Upper lobe of left lung (tissue), 6 donors: ENCODE data around the gene EFNA5. TPM values are rescaled to one million over a fixed set of nuclear protein-coding genes. Genes with fewer than 3 reads are reported as not detected.

Source experiments
- ATAC-seq, 2 donors: fragments of 200-7000 bp; cut with Tn5 transposase; one replicate each; pipeline ENCODE4 v1.9.1; 2022; ENCODE audit warnings: mild to moderate bottlenecking in 2 of 2, moderate library complexity in 2 of 2; ENCODE audit not compliant: low FRiP score in 2 of 2
- DNase-seq, 2 donors: peaks; one replicate each; pipeline ENCODE4 v3.0.0-alpha.2; 2019 to 2020
- H3K27ac ChIP-seq, 4 donors: fragments of 200-600 bp; sonication (generic); one replicate each; pipeline ENCODE4 v1.5.1; 2016 to 2019
- H3K27me3 ChIP-seq, 4 donors: fragments of 200-600 bp; sonication (generic); one replicate each; pipeline ENCODE4 v1.5.1; 2017 to 2019
- H3K36me3 ChIP-seq, 4 donors: fragments of 200-600 bp; sonication (generic); one replicate each; pipeline ENCODE4 v1.5.1; 2016 to 2019
- H3K4me1 ChIP-seq, 4 donors: fragments of 200-600 bp; sonication (generic); one replicate each; pipeline ENCODE4 v1.5.1; 2018 to 2019
- H3K4me3 ChIP-seq, 4 donors: fragments of 200-600 bp; sonication (generic); one replicate each; pipeline ENCODE4 v1.5.1; 2017 to 2019; ENCODE audit warnings: mild to moderate bottlenecking in 2 of 4, moderate library complexity in 1 of 4
- H3K9me3 ChIP-seq, 4 donors: fragments of 200-600 bp; sonication (generic); one replicate each; pipeline ENCODE4 v1.5.1; 2018 to 2019
- CTCF ChIP-seq, 6 experiments: fragments of 450-650 bp in 4 of 6; fragments of 200-600 bp in 2 of 6; sonication (generic) in 2 of 6; IDR thresholded peaks; one replicate each; pipeline ENCODE4 v1.5.1; 2016 to 2019; ENCODE audit warnings: antibody characterized with exemption in 6 of 6
- EP300 ChIP-seq, 4 donors: sonication (generic); formaldehyde crosslinking; IDR thresholded peaks; one replicate each; pipeline ENCODE4 v1.5.1; 2017; ENCODE audit warnings: antibody characterized with exemption in 4 of 4, control low read depth in 2 of 4
- POLR2A ChIP-seq, 4 donors: fragments of 450-650 bp; IDR thresholded peaks; one replicate each; pipeline ENCODE4 v1.5.1; 2016 to 2017; ENCODE audit warnings: antibody characterized with exemption in 4 of 4, mild to moderate bottlenecking in 2 of 4
- POLR2AphosphoS5 ChIP-seq, 2 donors: sonication (generic); formaldehyde crosslinking; IDR thresholded peaks; one replicate each; pipeline ENCODE4 v1.5.1; 2017; ENCODE audit warnings: antibody characterized with exemption in 2 of 2
- WGBS, 2 donors: methylation state at CpG; one replicate each; pipeline ENCODE4 v1.1.5; 2017 to 2018; 5-methylcytosine and 5-hydroxymethylcytosine counted together
- total RNA-seq, 6 donors: library from RNA; depleted of rRNA in 4 of 6; stranded (reverse); fragments of >200 nt in 4 of 6; gene quantifications; one replicate each; pipeline versions ENCODE4 v1.1.0 to v1.2.1, GENCODE V29; 2016 to 2021
- donor health status: DM: no; HTN: no; CAD: no; lungs with moderate emphysema.
- donor health status: DM: no; HTN: yes; CAD: no; lungs with severe emphysema.

The EFNA5 gene
- total RNA-seq, 6 donors from 2014 or later: 4.1 to 41.9 (median 7.3) TPM

GRCh38 chr5:107607671-107608345 lies 62.9 kb downstream of the EFNA5 start:
- no peaks in the 10 kb centered on the region for H3K9me3 ChIP-seq
- H3K27me3 ChIP-seq: no peaks in the 10 kb centered on the region
- DNase-seq (no peak), ATAC-seq (no peak)
- H3K27ac ChIP-seq: no peak overlapping the region
- no peaks in the 10 kb centered on the region for H3K36me3 ChIP-seq
- 56 to 67% methylated on average over 9 of the region's 9 CpGs for WGBS, 2 donors
- TF ChIP-seq POLR2AphosphoS5 (IDR thresholded peaks at IDR 0.05): no peak
- TF ChIP-seq POLR2A (IDR thresholded peaks at IDR 0.05): no peak
- no peak for TF ChIP-seq CTCF (IDR thresholded peaks at IDR 0.05)
- TF ChIP-seq EP300 (IDR thresholded peaks at IDR 0.05): no peak
- no peak overlapping the region for H3K4me3 ChIP-seq
- H3K4me1 ChIP-seq: peaks cover 0 to 5% (median 0%) of the 10 kb centered on the region in 4 donors

- ATAC-seq: no peak
- H3K4me1 ChIP-seq: peaks cover 0 to 5% (median 0%) of the 10 kb centered on the region in 4 donors
- no peak for TF ChIP-seq EP300 (IDR thresholded peaks at IDR 0.05)
- TF ChIP-seq POLR2AphosphoS5 (IDR thresholded peaks at IDR 0.05): no peak
- no peak for TF ChIP-seq CTCF (IDR thresholded peaks at IDR 0.05)
- TF ChIP-seq POLR2A (IDR thresholded peaks at IDR 0.05): no peak
- H3K27me3 ChIP-seq: no peaks in the 10 kb centered on the region
- no peak overlapping the region for H3K4me3 ChIP-seq
- H3K36me3 ChIP-seq: no peaks in the 10 kb centered on the region
- DNase-seq: no peak
- H3K27ac ChIP-seq: no peak overlapping the region
- 72 to 76% methylated on average over 6 of the region's 6 CpGs for WGBS, 2 donors
- no peaks in the 10 kb centered on the region for H3K9me3 ChIP-seq
Observed at GRCh38 chr5:107607196-107607595, 63.5 kb downstream of the EFNA5 start.

GRCh38 chr5:107605596-107606125 lies 65.1 kb downstream of the EFNA5 start:
- H3K4me3 ChIP-seq: no peak overlapping the region
- no peak for DNase-seq
- no peaks in the 10 kb centered on the region for H3K9me3 ChIP-seq
- no peak overlapping the region for H3K27ac ChIP-seq
- no peak for TF ChIP-seq CTCF (IDR thresholded peaks at IDR 0.05)
- TF ChIP-seq POLR2A (IDR thresholded peaks at IDR 0.05): no peak
- no peak for TF ChIP-seq POLR2AphosphoS5 (IDR thresholded peaks at IDR 0.05)
- TF ChIP-seq EP300 (IDR thresholded peaks at IDR 0.05): no peak
- no peaks in the 10 kb centered on the region for H3K36me3 ChIP-seq
- ATAC-seq: no peak
- 45 to 66% methylated on average over 2 of the region's 2 CpGs for WGBS, 2 donors
- H3K4me1 ChIP-seq: peaks cover 0 to 5% (median 0%) of the 10 kb centered on the region in 4 donors
- H3K27me3 ChIP-seq: no peaks in the 10 kb centered on the region

GRCh38 chr5:107604990-107605389 lies 65.7 kb downstream of the EFNA5 start:
- no peak for TF ChIP-seq POLR2A (IDR thresholded peaks at IDR 0.05)
- TF ChIP-seq CTCF (IDR thresholded peaks at IDR 0.05): no peak
- no peak for TF ChIP-seq EP300 (IDR thresholded peaks at IDR 0.05)
- no peak for TF ChIP-seq POLR2AphosphoS5 (IDR thresholded peaks at IDR 0.05)

More at GRCh38 chr5:107604990-107605389, 65.7 kb downstream of the EFNA5 start:
- no peak for ATAC-seq
- peaks cover 0 to 5% (median 0%) of the 10 kb centered on the region in 4 donors for H3K4me1 ChIP-seq
- no peaks in the 10 kb centered on the region for H3K36me3 ChIP-seq
- H3K27me3 ChIP-seq: no peaks in the 10 kb centered on the region
- no peak overlapping the region for H3K27ac ChIP-seq
- H3K4me3 ChIP-seq: no peak overlapping the region
- no peak for DNase-seq
- 37 to 47% methylated on average over 3 of the region's 3 CpGs for WGBS, 2 donors
- no peaks in the 10 kb centered on the region for H3K9me3 ChIP-seq
